HG02970 (cell line): ENCODE measurements around the gene RNF157.

Experiments used
- ATAC-seq: cut with Tn5 transposase; IDR thresholded peaks from one replicate; pipeline ENCODE4 v1.9.1; 2021; ENCODE audit warnings: mild to moderate bottlenecking, moderate library complexity, moderate number of reproducible peaks; ENCODE audit not compliant: unreplicated experiment, low FRiP score

Gene RNF157

GRCh38 chr17:76164331-76164730 is 76.0 kb downstream of the RNF157 start:
- ATAC-seq: no peak

- ATAC-seq: no peak
Observed at GRCh38 chr17:76163919-76164318, 76.4 kb downstream of the RNF157 start.

GRCh38 chr17:76161619-76162266 is 78.5 kb downstream of the RNF157 start:
- no peak for ATAC-seq

GRCh38 chr17:76160896-76161528 is 79.3 kb downstream of the RNF157 start:
- ATAC-seq: no peak

- ATAC-seq: no peak
Observed at GRCh38 chr17:76159157-76159556, 81.1 kb downstream of the RNF157 start.

GRCh38 chr17:76157759-76158158 is 82.5 kb downstream of the RNF157 start:
- no peak for ATAC-seq

- no peak for ATAC-seq
Observed at GRCh38 chr17:76156662-76156991, 83.7 kb downstream of the RNF157 start.

- no peak for ATAC-seq
Observed at GRCh38 chr17:76155988-76156661, 84.2 kb downstream of the RNF157 start.

GRCh38 chr17:76154936-76155845 is 85.1 kb downstream of the RNF157 start:
- ATAC-seq: no peak

- no peak for ATAC-seq
Observed at GRCh38 chr17:76154292-76154691, 86.0 kb downstream of the RNF157 start.

- ATAC-seq: no peak
Observed at GRCh38 chr17:76153640-76154039, 86.7 kb downstream of the RNF157 start.

GRCh38 chr17:76153202-76153601 is 87.1 kb downstream of the RNF157 start:
- no peak for ATAC-seq

GRCh38 chr17:76152591-76152990 is 87.7 kb downstream of the RNF157 start:
- ATAC-seq: no peak

GRCh38 chr17:76151896-76152454 is 88.3 kb downstream of the RNF157 start:
- ATAC-seq: no peak

- no peak for ATAC-seq
Observed at GRCh38 chr17:76150712-76151622, 89.3 kb downstream of the RNF157 start.

- no peak for ATAC-seq
Observed at GRCh38 chr17:76149214-76149613, 91.1 kb downstream of the RNF157 start.

- ATAC-seq: no peak
Observed at GRCh38 chr17:76148015-76148326, 92.3 kb downstream of the RNF157 start.

- ATAC-seq: no peak
Observed at GRCh38 chr17:76147211-76148014, 92.9 kb downstream of the RNF157 start.
